ENCODE data around the gene EPB41. TPM values are rescaled to one million over a fixed set of nuclear protein-coding genes. Genes with fewer than 3 reads are reported as not detected.

Gene EPB41
- total and polyA plus RNA-seq, 9 of the 15 experiments (the other 6 are each of a cell fraction or from before 2014, with no cell fraction given) = 3.7 to 213 (median 141) TPM

- peak; percentile 97 for TF ChIP-seq NBN (IDR thresholded peaks at IDR 0.05; ENCODE audit: low read depth)
- no peak for TF ChIP-seq TAF7 (tag; IDR thresholded peaks at IDR 0.05)
- TF ChIP-seq ARID2 (IDR thresholded peaks at IDR 0.05) = peak; percentile 100
- TF ChIP-seq GATAD2A (IDR thresholded peaks at IDR 0.05) = 0 out of 2 replicates have a peak, but pooled peaks have one; percentile 59
- no peak for TF ChIP-seq SUPT5H (IDR thresholded peaks at IDR 0.05)
- no peak for TF ChIP-seq ZSCAN32 (CRISPR knock-in tag; IDR thresholded peaks at IDR 0.05)
- TF ChIP-seq CTBP1 (IDR thresholded peaks at IDR 0.05; ENCODE audit: borderline replicate concordance) = peak; percentile 98
- no peak; the same call in 1 of the 2 replicates for TF ChIP-seq IFI16 (CRISPR knock-in tag; IDR thresholded peaks at IDR 0.05)
- TF ChIP-seq ZBTB43 (CRISPR knock-in tag; IDR thresholded peaks at IDR 0.05) = no peak
- TF ChIP-seq, protein P1, sequence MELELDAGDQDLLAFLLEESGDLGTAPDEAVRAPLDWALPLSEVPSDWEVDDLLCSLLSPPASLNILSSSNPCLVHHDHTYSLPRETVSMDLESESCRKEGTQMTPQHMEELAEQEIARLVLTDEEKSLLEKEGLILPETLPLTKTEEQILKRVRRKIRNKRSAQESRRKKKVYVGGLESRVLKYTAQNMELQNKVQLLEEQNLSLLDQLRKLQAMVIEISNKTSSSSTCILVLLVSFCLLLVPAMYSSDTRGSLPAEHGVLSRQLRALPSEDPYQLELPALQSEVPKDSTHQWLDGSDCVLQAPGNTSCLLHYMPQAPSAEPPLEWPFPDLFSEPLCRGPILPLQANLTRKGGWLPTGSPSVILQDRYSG (tag; conservative IDR thresholded peaks at IDR 0.05; ENCODE audit: low read depth) = no peak
- TF ChIP-seq, protein P2, sequence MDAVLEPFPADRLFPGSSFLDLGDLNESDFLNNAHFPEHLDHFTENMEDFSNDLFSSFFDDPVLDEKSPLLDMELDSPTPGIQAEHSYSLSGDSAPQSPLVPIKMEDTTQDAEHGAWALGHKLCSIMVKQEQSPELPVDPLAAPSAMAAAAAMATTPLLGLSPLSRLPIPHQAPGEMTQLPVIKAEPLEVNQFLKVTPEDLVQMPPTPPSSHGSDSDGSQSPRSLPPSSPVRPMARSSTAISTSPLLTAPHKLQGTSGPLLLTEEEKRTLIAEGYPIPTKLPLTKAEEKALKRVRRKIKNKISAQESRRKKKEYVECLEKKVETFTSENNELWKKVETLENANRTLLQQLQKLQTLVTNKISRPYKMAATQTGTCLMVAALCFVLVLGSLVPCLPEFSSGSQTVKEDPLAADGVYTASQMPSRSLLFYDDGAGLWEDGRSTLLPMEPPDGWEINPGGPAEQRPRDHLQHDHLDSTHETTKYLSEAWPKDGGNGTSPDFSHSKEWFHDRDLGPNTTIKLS (IDR thresholded peaks at IDR 0.05; ENCODE audit: borderline replicate concordance, low read depth) = no peak; the same call in 1 of the 2 replicates
- TF ChIP-seq FOXP4 (CRISPR knock-in tag; IDR thresholded peaks at IDR 0.05; ENCODE audit: borderline replicate concordance) = no peak
- TF ChIP-seq RBM22 (IDR thresholded peaks at IDR 0.05; ENCODE audit: low read depth, low read length, poor library complexity, severe bottlenecking) = no peak
- TF ChIP-seq HDGF (IDR thresholded peaks at IDR 0.05) = peak; percentile 100
- peak; percentile 43; the same call in 1 of the 2 replicates for TF ChIP-seq NFE2 (IDR thresholded peaks at IDR 0.05; ENCODE audit: low read depth)
These were observed 32.2 kb upstream of the EPB41 start (continued) for GRCh38 chr1:28882009-28882628.
